GM18499 (cell line): ENCODE measurements around the gene PRSS12.
A peak's percentile ranks its signal among the peaks of the same experiment; 100 is the strongest.
"Not testable (repeated sequence)": the region's sequence is repeated elsewhere in the genome, so short reads cannot be mapped to it uniquely, and the experiment has no call there.

ENCODE experiments used
- ATAC-seq: cut with Tn5 transposase; IDR thresholded peaks from one replicate; pipeline ENCODE4 v1.9.1; 2021; ENCODE audit warnings: moderate number of reproducible peaks; ENCODE audit not compliant: insufficient read depth, unreplicated experiment

Gene PRSS12

DNA sequence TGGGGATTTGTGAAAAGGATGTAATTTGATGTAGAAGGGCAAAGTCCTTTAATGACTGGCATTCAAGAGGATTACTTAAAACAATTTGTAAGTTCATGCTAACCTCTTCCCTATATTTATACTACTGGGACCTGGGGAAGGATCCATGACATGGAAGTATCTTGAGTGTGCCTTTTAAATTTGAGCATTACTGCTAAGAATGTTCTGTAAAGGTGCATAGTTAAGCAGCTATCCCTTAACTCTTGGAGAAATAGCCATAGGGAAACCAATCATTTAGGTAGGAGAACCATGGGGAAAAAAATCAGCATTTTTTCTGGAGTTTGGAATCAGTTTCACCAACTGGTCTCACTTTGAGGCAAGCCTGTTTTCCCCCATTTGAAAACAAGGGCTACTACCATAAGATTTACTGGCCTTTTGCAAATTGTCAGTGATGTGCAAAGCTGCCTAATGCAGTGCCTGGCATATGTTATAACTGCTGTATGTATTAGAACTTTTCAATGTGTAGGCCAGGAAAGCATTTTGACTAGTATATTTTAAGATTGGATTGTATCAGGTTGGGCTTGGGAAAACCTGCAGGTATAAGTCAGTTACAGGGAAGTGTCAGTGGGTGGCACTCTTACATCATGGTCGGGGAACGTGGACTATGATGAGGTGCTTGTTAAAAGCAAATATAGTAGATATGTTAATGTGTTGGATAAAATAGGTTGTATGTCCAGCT, 72.1 kb downstream of the PRSS12 start:
- no peak for ATAC-seq

DNA sequence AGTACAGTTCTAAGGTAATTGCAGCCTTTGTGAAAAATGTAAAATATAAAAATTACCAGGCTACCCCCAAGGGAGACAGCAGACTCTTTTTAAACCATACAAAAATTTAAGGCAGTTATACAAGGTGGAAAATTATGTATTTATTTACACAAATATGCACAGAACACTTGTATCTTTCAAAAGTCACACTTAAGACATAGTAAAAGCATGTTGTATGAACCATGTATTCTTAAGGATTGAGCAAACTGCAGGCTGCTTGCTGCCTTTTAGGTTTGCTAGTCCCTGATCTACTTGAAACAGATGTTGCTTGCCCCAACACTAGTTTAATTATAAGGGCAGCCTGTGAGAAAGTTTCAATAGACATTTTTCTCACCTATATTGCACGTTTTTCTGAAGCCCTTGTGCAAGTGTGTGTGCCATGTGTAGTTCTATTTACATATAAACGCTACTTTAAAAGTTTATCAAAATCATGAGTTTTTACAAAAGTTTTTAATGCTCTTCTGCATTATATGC, 72.8 kb downstream of the PRSS12 start:
- no peak for ATAC-seq

- no peak for ATAC-seq
Observed at GRCh38 chr4:118279328-118279727, 73.5 kb downstream of the PRSS12 start.

DNA sequence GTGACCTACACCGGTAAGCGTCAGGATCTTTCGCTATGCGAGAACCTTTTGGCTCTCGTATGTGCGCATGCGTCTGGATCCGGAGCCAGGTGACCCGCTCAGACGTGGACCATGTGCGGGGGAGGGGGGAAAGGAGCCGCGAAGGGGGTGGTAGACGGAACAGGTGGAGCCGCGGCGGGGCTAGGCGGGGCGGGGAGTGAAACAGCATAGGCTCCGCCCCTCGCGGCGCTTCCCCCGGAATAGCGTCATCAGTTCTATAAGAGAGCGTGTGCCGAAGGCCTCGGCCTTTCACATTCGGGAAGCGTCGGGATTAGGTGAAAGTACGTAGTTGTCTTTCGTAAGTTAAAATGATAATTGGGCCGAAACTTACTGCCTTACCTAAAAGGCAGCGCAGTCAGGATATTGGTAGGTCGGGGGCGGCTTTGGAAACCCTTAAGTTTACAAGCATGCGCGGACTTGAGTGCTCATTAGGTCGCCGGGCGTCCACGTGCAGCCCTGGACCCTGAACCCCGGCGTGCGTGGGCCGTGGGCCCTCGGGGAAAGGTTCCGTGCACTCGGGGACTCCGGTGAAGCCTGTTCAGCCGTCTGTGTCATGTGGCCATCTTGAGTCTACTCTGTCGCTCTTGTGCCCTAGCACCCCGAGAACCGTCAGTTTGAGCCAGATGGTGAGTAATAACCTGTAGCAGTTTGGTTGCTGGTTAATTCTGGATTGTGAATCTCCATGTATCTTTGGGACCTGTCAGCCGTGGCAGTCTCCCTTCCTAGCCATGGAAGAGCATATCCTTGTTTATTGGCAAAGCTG, 74.1 kb downstream of the PRSS12 start:
- ATAC-seq, result peak; percentile 72

DNA sequence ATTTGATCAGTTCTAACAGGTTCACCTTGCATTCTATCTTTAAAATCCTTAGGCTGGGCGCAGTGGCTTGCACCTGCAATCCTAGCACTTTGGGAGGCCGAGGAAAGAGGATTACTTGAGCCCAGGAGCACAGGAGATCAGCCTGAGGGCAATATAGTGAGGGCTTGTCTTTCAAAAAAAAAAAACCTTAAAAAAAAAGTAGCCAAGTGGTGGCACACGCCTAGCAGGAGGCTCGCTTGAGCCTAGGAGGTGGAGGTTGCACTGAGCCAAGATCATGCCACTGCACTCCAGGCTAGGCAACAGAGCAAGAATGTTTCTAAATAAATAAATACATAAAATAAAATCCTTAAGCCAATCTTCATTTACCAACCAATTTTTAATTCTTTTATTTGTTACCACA, 75.6 kb downstream of the PRSS12 start:
- no peak for ATAC-seq

- ATAC-seq, result no peak
Observed at GRCh38 chr4:118276580-118276979, 76.2 kb downstream of the PRSS12 start.

- no peak for ATAC-seq
Observed at GRCh38 chr4:118273642-118274041, 79.2 kb downstream of the PRSS12 start.

DNA sequence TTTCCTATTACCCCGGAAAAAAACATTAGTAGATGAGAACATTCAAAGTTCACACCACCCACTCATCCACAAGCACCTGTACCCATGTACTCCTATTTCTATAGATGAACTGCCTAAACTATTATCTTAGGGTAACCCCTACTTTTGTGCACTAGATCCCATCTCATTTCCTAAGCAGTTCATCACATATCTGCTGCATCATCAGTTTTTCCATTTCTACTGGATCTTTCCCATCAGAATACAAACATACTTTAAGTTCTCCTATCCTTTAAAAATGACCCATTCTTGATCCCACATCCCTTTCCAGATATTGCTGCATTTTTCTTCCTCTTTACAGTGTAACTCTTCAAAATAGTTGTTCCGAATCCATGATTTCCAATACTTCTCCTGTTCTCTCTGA, 81.0 kb downstream of the PRSS12 start:
- no peak for ATAC-seq

GRCh38 chr4:118270492-118270891, 82.3 kb downstream of the PRSS12 start:
- no peak for ATAC-seq

DNA sequence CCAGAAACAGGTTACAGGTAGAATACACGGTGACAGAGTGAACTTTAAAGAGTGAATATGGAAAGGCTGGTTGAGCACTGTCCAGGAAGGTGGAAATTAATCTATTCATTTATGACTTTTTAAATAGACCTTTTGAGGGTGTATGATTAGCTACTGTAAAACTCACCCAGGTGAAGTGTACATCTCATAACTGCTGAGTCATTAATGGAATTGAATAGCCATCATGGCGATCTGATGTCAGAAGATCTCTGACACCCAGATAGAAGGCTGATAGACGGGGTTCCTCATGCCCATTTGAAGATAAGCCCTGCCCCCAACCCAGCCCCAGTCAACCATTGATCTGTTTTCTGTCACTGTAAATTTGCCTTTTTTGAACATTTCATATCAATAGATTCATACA, 84.0 kb downstream of the PRSS12 start:
- no peak for ATAC-seq

- not testable (repeated sequence) for ATAC-seq
Observed at GRCh38 chr4:118266145-118266496, 86.7 kb downstream of the PRSS12 start.

- ATAC-seq, result no peak
Observed at GRCh38 chr4:118265312-118266144, 87.3 kb downstream of the PRSS12 start.

DNA sequence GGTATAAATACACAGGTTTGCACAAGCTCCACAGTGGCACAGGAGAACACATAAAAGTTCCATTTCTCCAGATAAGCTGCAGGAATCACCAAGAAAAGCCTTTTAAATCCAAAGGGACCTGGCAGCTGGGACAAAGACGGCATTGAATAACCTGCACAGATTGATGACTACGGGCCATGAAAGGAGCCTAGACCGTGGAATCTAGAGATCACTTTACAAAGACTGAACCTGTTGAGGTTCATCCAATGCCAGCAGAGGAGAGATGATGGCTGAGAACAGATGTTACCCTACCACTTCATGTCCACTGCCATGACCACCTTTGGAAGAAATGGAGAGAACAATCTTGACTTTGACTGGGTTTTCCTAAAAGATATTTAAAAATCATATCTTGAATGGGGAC, 88.7 kb downstream of the PRSS12 start:
- ATAC-seq, result no peak

- no peak for ATAC-seq
Observed at GRCh38 chr4:118260309-118260708, 92.5 kb downstream of the PRSS12 start.

DNA sequence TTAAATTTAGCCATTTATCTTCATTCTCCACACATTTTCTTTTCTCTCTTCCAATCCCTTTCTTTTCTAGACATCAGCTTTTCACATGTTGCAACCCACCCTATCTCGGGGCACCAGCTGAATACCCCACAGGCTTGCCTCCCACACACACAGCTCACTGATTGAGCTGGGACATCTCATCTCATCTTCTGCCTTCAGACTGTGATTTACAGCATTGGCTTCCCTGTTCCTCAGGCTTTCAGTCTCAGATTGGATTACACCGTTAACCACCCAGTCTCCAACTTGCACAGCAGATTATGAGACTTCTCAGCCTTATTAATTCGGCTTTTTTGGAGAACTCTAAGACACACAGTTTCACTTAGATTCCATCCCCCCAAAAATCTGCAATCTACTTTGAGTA, 93.7 kb downstream of the PRSS12 start:
- ATAC-seq, result no peak

GRCh38 chr4:118254368-118254767, 98.4 kb downstream of the PRSS12 start:
- ATAC-seq, result no peak

- no peak for ATAC-seq
Observed at GRCh38 chr4:118249890-118250289, 102.9 kb downstream of the PRSS12 start.

- ATAC-seq, result no peak
Observed at GRCh38 chr4:118237531-118237930, 115.3 kb downstream of the PRSS12 start.

DNA sequence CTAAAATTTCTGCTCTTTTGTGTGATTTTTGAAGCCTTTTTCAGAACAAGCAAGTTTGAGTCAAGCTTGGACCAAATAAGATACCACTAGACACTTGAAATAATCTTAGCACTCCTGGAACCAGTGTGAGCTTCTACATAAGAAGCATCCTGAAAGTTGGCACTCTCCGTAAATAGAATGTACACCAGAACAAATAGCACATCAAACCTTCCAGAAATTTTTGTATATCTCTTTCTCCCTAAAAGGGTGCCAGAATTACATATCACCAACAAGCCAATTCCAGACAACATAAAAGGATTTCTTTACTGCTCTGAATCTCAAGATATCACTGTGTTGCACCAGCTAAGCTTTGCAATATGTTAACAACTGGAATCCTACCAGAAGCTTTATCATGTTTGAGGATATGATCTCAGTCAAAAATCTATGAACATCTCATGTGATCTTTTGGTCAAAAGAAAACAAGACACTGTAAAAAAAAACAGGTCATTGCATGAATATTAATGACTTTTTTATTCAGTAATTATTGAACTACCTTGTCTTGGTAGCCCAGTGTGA, 117.2 kb downstream of the PRSS12 start:
- ATAC-seq, result no peak
